ENCODE results near the gene GPR37L1.
"Not testable (repeated sequence)": the region's sequence is repeated elsewhere in the genome, so short reads cannot be mapped to it uniquely, and the experiment has no call there.

The GPR37L1 gene

GRCh38 chr1:202165942-202166843 is 43.5 kb downstream of the GPR37L1 start:
- in situ Hi-C loops (cut with MboI; ENCODE audit: low sequenced_read_pairs, unreplicated experiment), result no loop called here
- DNase-seq (ENCODE audit: low spot score), result no peak
- TF ChIP-seq CTCF (IDR thresholded peaks at IDR 0.05; ENCODE audit: borderline replicate concordance, control extremely low read depth, extremely low read depth, insufficient read depth, missing control alignments), result no peak

- DNase-seq (ENCODE audit: low spot score); in situ Hi-C loops (cut with MboI; ENCODE audit: low sequenced_read_pairs, unreplicated experiment): not testable (repeated sequence)
These were observed 44.3 kb downstream of the GPR37L1 start for GRCh38 chr1:202167054-202167453.

GRCh38 chr1:202167708-202168415 is 45.1 kb downstream of the GPR37L1 start:
- in situ Hi-C loops (cut with MboI; ENCODE audit: low sequenced_read_pairs, unreplicated experiment), result no loop called here
- no peak for DNase-seq (ENCODE audit: low spot score)
- no peak for TF ChIP-seq CTCF (IDR thresholded peaks at IDR 0.05; ENCODE audit: borderline replicate concordance, control extremely low read depth, extremely low read depth, insufficient read depth, missing control alignments)

GRCh38 chr1:202168861-202169260 is 46.1 kb downstream of the GPR37L1 start:
- DNase-seq (ENCODE audit: low spot score), result no peak

GRCh38 chr1:202170726-202171125 is 48.0 kb downstream of the GPR37L1 start:
- in situ Hi-C loops (cut with MboI; ENCODE audit: low sequenced_read_pairs, unreplicated experiment), result no loop called here
- no peak for TF ChIP-seq CTCF (IDR thresholded peaks at IDR 0.05; ENCODE audit: borderline replicate concordance, control extremely low read depth, extremely low read depth, insufficient read depth, missing control alignments)
- no peak for DNase-seq (ENCODE audit: low spot score)

More at GRCh38 chr1:202168861-202169260, 46.1 kb downstream of the GPR37L1 start:
- in situ Hi-C loops (cut with MboI; ENCODE audit: low sequenced_read_pairs, unreplicated experiment), result no loop called here
- TF ChIP-seq CTCF (IDR thresholded peaks at IDR 0.05; ENCODE audit: borderline replicate concordance, control extremely low read depth, extremely low read depth, insufficient read depth, missing control alignments), result no peak

GRCh38 chr1:202171292-202172014 is 48.7 kb downstream of the GPR37L1 start:
- no peak for TF ChIP-seq CTCF (IDR thresholded peaks at IDR 0.05; ENCODE audit: borderline replicate concordance, control extremely low read depth, extremely low read depth, insufficient read depth, missing control alignments)
- no peak for DNase-seq (ENCODE audit: low spot score)
- in situ Hi-C loops (cut with MboI; ENCODE audit: low sequenced_read_pairs, unreplicated experiment), result no loop called here

All from GM13976 (cell line).